RCC 7860 (cell line): ENCODE data around the gene PWWP2B.

ENCODE experiments used
- DNase-seq: peaks from one replicate; pipeline ENCODE4 v3.0.0-alpha.2; 2015; ENCODE audit warnings: low spot score
- FAIRE-seq: peaks from 2 replicates; lab custom pipeline; 2012; peaks lifted over from hg19 to GRCh38; lab: Jason Lieb, UNC

PWWP2B gene

GRCh38 chr10:132454296-132455198 lies 57.5 kb downstream of the PWWP2B start:
- DNase-seq (no peak), FAIRE-seq (no peak)

- FAIRE-seq (no peak), DNase-seq (no peak)
These were observed 58.5 kb downstream of the PWWP2B start for GRCh38 chr10:132455441-132455971.

DNA sequence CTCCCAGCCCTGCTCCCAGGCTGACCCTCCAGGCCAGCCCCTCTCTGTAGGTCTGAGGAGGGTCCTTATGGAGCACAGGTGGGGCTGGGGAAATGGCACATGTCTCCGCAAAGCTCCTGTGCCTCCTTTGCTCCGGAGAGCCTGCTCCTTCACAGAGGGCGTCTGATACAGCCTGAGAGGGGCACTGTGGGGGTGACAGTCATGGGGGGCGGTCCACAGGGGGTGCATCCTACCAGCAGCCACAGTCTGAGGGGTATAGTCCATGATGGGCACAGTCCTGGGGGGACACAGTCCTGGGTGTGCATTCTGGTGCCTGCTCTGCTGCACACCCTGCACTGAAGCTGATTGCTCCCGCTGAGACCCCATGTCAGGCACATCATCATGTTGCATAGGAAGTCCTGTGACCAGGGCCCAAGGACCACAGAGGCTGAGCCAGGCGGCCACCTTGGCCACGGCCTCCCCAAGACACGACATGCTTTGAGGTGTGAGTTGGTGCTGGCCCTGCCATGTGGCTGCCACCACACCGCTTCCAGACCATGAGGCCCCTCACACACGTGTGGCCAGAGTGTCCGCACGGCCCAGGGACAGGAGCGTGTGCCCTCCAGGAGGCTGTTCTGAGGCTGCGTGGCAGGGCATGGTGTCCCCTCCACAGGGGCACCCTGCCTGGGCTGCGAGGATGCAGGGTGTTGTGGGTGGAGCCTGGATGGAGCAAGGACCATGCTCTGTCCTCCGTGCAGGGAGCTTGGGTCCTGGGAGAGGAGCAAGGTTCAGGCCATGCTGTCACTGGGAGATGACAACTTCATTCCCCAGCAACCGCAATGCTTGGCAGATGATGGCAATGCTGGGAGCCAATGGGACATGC lies 59.2 kb downstream of the PWWP2B start:
- DNase-seq (no peak), FAIRE-seq (no peak)

GRCh38 chr10:132456881-132457280 lies 59.9 kb downstream of the PWWP2B start:
- DNase-seq (no peak), FAIRE-seq (no peak)

DNA sequence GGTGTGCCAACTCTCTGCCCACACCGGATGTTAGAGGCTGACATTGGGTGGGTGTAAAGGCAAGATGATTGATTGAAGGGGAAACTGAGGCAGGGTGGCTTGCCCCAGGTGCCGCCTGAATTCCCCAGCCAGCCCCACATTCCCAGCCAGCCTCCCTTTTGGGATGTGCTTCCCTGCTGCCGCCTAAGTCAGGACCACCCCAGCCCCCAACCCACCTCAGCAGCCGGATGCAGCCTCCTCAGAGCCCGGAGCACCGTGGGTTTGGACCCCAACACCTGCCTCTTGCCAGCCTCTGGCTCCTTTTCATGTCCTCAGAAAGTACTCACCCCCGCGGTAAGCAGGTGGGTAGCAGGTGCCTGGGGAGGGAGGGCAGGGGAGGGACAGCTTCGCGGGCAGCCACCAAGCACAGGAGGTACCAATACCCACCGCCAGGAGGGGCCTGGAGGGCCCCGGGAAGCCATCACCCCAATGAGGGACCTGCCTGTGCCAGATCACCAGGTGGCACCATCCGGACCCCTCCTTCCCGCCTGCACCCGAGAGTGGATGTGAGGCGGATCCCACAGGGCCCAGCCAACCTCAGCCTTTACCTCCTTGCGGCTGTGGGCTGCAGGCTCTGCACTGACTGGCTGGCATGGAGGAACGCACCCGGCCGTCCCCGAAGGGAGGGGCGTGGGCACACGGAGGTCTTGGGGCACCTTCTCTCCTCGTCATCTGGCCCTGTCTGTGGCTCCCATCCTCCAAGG lies 60.5 kb downstream of the PWWP2B start:
- DNase-seq (no peak), FAIRE-seq (no peak)

- FAIRE-seq (no peak), DNase-seq (no peak)
These were observed 61.1 kb downstream of the PWWP2B start for GRCh38 chr10:132458071-132458585.

DNA sequence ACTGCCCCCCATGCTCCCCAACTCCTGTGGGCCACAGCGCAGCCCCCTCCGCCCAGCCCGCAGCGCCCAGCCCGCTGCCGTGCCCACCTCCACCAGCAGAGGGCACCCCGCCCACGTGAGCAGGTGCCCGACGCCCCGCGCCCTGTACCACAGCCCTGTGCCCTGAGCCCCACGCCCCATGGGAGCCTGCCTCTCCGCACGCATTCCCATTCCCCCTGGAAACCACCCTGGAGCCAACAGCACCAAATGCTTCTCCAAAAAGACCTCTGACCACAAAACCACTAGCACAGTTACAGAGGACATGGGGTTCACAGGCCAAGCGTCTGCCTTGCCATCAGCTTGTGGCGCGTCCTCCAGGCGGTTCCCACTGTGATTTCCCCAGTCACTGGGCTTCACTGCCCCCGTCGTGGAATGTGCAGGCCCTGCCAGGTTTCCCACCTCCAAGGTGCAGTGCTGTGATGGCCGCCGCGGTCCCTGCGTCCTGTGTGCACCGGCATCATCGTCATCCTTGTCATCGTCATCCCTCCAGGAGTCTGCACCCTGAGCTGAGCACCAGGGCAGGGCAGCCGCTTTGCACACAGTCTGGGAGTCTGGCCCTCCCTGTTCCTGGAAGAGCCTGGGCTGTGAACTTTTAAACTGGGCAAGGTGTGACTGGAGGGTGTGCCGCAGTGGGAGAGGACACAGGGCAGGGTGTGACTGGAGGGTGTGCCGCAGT lies 61.7 kb downstream of the PWWP2B start:
- no peak for DNase-seq
- no peak for FAIRE-seq

DNA sequence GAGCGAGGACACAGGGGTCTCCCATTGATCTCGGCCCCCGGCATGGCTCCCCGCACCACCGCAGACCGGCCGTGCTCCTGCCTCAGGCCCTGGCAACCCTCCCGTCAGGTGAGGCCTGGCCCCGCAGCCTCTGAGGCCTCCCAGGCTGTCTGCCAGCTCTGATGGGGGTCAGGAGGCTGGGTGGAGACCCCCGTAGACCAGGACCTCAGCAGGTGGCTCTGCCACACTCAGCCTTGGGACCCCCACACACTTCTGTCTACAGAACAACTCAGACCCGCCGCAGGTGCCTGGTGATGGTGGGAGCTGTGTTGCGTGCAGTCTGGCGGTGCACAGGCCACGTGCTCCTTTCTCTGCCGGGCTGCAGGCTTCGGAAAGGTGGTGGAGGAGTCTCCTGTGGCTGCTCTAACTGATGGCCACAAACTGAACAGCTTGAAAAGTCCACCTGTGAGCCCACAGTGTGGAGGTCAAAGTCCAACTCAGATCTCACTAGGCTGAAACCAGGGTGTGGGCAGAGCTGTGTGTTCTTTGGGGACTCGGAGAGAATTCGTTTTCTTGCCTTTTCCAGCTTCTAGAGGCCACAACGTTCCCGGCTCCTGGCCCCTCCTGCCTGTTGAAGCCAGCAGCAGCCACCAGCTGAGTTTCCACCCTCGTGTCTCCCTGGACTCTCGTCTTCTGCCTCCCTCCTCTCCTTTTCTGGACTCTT lies 62.5 kb downstream of the PWWP2B start:
- no peak for DNase-seq
- FAIRE-seq = no peak

DNA sequence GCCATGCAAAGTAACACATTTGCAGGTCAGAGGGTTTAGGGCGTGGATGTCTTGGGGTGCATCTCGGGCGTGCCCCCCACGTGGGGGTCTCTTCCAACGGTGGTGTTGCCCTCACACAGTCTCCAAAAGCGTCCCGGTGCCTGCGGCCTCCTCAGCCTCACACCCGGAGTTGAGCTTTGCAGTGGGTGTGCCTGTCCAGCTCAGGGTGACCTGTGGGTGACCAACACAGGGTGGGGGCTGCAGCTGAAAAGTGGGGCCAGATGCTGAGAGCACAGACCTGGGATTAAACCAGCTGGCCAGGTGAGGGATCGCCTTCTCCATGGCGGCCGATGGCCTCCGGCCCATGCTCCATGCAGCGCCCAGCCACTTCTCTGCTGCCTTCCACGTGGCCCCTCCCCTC lies 63.1 kb downstream of the PWWP2B start:
- DNase-seq = no peak
- FAIRE-seq = no peak

GRCh38 chr10:132460691-132461090 lies 63.7 kb downstream of the PWWP2B start:
- DNase-seq (no peak), FAIRE-seq (no peak)

DNA sequence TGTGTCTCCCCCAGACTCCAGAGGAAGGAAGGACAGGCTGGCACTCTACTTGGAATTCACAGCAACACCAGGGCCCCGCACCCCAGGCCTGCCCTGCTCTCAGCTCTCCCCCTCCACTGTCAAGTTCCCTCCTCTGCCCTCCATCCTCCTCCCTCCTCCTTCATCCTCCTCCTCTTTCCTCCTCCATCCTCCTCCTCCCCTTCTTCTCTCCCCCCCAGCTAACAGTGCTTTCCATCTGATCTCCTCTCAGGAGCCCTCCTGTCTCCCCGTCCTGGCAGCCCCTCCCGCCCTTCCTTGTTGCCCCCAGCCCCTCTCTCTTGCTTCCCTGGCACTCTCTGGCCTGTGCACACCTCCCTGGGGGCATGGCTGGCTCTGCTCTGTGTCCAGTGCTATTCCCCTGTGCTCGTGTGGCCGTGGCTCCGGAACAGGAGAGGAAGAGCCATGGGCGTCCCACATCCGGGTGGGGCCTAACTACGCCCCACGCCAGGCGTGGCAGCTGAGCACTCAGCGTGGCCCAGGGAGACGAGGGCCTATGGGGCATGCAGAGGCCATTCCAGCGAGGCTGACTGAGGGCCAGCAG lies 64.2 kb downstream of the PWWP2B start:
- FAIRE-seq (no peak), DNase-seq (no peak)

DNA sequence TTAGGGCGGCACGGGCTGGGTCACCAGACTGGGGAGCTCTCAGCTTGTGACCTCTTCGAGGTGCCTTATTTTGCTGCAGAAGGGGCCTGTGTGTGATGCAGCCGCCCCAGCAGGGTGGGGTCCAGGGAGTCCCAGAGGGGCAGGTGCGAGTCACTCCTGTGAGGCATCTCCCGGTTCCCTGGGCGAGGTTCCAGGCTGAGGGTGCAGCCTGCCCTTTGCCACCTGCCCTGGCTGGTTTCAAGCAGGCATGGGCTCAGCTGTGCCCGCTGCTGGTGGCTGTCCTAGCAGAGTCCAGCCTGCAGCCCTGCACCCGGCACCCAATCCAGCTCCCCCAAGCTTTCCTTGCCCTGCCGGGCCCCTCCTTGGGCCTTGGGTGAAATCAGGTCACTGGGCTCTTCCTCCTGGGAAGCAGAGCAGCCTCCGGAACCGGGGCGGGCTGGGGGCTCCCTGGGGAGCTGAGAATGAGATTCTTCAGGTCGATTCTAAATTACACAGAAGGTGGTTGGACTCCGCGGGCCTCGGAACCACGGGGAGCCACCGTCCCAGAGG lies 64.8 kb downstream of the PWWP2B start:
- DNase-seq (no peak), FAIRE-seq (no peak)

DNA sequence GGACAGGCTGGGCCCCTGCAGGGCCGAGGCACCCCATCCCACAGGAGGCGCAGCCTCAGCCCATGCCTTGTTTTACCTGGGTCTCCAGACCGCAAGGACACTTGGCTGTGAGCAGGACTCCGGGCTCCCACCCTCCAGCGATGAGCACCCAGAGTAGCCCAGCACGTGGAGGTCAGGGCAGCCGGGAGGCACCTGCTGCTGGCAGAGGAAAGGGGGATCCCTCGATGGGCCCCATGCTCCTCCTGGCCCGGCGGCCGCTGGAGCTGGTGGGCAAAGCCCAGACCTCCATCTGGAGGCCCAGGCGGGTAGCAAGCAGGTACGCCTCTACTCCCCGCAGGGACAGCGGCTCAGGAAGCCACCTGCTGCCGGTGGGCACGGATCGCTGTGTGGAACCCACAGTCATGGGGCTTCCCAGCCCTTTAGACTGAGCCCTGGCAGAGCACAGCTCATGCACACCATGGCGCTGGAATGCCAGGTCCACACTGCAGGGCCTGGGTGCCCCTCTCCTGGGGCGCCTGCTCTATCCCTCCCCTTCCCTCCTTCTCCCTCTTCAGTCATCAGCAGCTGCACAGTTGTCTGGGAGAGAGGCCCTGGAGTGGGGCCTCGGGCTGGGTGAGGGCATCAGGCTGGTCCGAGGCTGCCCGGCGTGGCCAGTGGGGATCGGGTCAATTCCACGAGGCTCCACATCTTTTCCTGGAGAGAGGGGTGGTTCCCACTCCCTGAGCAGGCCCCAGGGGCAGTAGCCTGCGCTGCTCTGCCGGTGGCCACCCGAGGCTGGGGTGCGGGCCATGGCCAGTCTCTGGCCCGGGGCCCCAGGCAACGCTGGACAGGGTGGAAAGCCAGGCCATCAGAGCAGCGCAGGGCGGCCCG lies 65.7 kb downstream of the PWWP2B start:
- DNase-seq = no peak
- FAIRE-seq = no peak

- FAIRE-seq (no peak), DNase-seq (no peak)
These were observed 66.6 kb downstream of the PWWP2B start for GRCh38 chr10:132463333-132464255.

- no peak for DNase-seq
- FAIRE-seq = no peak
These were observed 67.5 kb downstream of the PWWP2B start for GRCh38 chr10:132464256-132465192.
